ENCODE results near the gene ARHGAP21. TPM values are rescaled to one million over a fixed set of nuclear protein-coding genes. Genes with fewer than 3 reads are reported as not detected.

ARHGAP21 gene
- total and polyA plus RNA-seq, 9 of the 15 experiments (the other 6 are each of a cell fraction or from before 2014, with no cell fraction given): 13.6 to 145 (median 60.8) TPM

DNA sequence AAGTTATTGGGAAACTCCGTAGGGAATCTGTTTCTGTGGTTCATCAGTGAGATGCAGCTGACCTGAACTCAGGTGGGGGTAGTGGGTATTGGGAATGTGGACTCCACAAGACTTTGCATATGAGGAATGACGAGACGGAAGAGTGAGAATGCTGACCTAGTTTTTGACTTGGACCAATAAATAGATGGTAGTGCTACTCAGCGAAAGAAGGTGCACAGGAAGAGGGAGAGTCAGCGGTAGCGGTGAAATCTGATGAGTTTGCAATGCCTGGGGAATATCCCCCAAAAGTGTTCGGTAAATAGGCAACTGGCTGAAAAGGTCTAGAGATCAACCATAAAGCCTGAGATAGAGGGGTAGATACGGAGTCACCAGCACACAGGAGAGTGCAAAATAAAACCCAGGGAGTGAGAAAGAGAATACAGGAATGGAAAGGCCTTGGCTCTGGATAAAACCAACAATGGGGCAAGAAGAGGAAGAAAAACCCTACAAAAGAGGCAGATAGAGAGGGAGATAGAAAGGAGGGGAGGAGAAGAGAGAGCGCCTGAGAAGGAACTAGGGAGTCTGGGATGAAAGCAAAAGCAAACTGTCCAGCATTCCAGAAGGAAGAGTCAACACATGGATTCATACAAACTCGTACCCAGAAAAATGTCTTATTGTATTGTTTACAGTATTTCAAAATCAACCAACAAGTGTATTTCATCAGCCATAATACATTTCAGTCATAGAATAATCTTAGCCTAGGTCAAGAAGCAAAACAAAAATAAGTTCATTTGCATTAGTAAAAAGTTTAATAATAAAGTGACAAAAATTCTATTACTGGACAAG is 5.4 kb downstream of the ARHGAP21 start (continued):
- TF ChIP-seq, protein P1, sequence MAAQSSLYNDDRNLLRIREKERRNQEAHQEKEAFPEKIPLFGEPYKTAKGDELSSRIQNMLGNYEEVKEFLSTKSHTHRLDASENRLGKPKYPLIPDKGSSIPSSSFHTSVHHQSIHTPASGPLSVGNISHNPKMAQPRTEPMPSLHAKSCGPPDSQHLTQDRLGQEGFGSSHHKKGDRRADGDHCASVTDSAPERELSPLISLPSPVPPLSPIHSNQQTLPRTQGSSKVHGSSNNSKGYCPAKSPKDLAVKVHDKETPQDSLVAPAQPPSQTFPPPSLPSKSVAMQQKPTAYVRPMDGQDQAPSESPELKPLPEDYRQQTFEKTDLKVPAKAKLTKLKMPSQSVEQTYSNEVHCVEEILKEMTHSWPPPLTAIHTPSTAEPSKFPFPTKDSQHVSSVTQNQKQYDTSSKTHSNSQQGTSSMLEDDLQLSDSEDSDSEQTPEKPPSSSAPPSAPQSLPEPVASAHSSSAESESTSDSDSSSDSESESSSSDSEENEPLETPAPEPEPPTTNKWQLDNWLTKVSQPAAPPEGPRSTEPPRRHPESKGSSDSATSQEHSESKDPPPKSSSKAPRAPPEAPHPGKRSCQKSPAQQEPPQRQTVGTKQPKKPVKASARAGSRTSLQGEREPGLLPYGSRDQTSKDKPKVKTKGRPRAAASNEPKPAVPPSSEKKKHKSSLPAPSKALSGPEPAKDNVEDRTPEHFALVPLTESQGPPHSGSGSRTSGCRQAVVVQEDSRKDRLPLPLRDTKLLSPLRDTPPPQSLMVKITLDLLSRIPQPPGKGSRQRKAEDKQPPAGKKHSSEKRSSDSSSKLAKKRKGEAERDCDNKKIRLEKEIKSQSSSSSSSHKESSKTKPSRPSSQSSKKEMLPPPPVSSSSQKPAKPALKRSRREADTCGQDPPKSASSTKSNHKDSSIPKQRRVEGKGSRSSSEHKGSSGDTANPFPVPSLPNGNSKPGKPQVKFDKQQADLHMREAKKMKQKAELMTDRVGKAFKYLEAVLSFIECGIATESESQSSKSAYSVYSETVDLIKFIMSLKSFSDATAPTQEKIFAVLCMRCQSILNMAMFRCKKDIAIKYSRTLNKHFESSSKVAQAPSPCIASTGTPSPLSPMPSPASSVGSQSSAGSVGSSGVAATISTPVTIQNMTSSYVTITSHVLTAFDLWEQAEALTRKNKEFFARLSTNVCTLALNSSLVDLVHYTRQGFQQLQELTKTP (IDR thresholded peaks at IDR 0.05; ENCODE audit: low read depth in 1 of 2, partially characterized antibody in 2 of 2): no peak
- TF ChIP-seq HIVEP1 (CRISPR knock-in tag; IDR thresholded peaks at IDR 0.05) (no peak), CTBP1 (IDR thresholded peaks at IDR 0.05; ENCODE audit: borderline replicate concordance) (no peak), TCF15 (CRISPR knock-in tag; IDR thresholded peaks at IDR 0.05) (no peak), FOXK1 (CRISPR knock-in tag; IDR thresholded peaks at IDR 0.05; ENCODE audit: borderline replicate concordance) (no peak)
